ENCODE measurements around the gene TMEM256. TPM values are rescaled to one million over a fixed set of nuclear protein-coding genes. Genes with fewer than 3 reads are reported as not detected.

Gene TMEM256
- total RNA-seq, result 10 to 100 TPM; 65.6 to 66.3 TPM

DNA sequence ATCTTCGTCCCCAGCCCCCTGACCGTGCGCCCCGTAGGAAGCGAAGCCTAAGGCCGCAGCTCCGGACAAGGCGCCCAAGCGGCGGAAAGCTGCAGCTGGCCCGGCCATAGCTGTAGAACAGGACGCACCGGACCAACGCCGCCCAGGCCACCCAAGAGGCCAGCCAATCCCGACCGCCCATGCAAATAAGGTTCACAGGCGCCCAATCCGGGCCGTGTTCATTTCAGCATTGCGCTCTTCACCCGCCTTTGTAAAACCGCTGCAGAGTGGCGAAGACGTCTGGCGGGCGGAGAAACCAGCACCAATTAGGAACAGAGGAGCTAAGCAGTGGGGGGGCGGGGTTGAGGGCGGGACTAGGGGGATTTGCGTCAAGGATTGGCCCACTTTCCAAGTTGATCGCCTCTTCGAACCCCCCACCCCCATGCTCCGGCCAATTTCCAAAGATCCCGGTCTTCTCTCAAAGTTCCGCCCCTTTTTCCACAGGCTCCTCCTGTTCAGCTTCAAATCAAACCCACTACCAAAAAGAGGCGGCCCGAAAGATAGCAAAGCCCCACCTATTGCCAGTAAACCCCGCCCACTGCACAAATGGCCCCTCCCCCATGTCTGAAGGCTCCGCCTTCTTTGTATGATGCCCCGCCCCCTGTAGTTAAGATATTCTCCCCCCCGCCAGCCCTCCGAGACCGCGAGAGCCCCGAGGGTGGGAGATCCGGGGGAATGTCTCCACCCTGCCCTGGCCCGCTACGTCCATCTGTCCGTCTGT, at the start of gene TMEM256:
TSS of gene TMEM256 (minus strand) at position 121 of the 760 bp plus-strand sequence. CDS start at position 108, 13 bp downstream.
- Mint-ChIP-seq H3K4me1 (ENCODE audit: low read depth) (peaks cover 19% of the 10 kb centered on the region), H3K27ac (peak within 1 kb of the TSS; percentile 93), H3K27me3 (ENCODE audit: low read depth) (peaks cover 2% of the 10 kb centered on the region), H3K4me3 (peak within 1 kb of the TSS; percentile 93), H3K9me3 (no peaks in the 10 kb centered on the region), H3K36me3 (ENCODE audit: low read depth) (peaks cover 4% of the 10 kb centered on the region)
- intact Hi-C loops (cut with micrococcal nuclease), result loop anchor here (1.0 to 5.0 kb wide), 11 partner anchors 10 to 282 kb away; partner anchors contain the start of genes ACADVL, DLG4, EIF5A and KCTD11
- peak; percentile 99 for DNase-seq
- CTCF ChIA-PET, result interaction anchor here (0.6 to 1.9 kb wide), 4 partner anchors 33 to 109 kb away, joined by 3 to 8 read pairs (median 3); no protein-coding TSS in a partner anchor

DNA sequence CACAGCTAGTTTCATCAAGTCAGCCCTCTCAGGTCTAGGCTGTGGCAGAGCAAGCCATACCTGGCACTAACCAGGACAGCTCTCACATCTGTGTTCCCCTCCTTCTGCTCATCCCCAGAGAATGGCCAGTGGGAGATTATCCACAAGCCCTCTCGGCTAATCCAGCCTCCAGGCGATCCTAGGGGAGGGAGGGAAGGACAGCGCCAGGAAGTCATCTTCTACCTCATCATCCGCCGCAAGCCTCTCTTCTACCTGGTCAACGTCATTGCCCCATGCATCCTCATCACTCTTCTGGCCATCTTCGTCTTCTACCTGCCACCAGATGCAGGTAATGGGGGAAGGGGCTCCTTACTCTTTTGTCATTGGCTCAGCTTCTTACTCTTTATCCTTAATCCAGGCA, 44.6 kb upstream of the TMEM256 start:
- Mint-ChIP-seq H3K27me3 (ENCODE audit: low read depth) (peaks cover 34% of the 10 kb centered on the region), H3K27ac (no peak overlapping the region), H3K9me3 (no peaks in the 10 kb centered on the region), H3K4me1 (ENCODE audit: low read depth) (peaks cover 29% of the 10 kb centered on the region), H3K4me3 (no peak overlapping the region), H3K36me3 (ENCODE audit: low read depth) (peaks cover 5% of the 10 kb centered on the region)
- CTCF ChIA-PET, result interaction anchor here (1.9 kb wide), 1 partner anchor 112 kb away, joined by 4 read pairs; no protein-coding TSS in a partner anchor
- no peak for DNase-seq
- intact Hi-C loops (cut with micrococcal nuclease), result no loop called here

DNA sequence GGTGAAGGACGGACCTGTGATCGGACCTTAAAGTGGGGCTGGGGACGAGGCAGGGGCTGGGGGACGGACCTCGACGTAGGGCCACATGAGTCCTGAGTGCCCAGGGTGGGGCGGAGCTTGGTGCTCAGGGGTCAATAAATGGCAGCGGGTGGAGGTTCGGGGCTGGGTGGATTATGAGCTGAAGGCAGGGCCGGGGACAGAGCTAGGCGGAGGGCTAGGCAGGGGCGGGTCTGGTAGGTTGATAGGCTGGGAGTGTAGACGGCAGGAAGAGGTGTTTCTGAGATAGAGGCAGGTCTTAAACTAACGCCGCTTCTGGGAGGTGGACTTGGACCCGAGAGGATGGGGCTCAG, 41.7 kb upstream of the TMEM256 start:
- intact Hi-C loops (cut with micrococcal nuclease), result loop anchor here (1.0 kb wide), 1 partner anchor 8 kb away; no protein-coding TSS in a partner anchor
- H3K4me1 Mint-ChIP-seq (ENCODE audit: low read depth), result peaks cover 29% of the 10 kb centered on the region
- CTCF ChIA-PET, result interaction anchor here (0.5 to 2.2 kb wide), 4 partner anchors 9 to 115 kb away, joined by 3 to 14 read pairs (median 4); no protein-coding TSS in a partner anchor

DNA sequence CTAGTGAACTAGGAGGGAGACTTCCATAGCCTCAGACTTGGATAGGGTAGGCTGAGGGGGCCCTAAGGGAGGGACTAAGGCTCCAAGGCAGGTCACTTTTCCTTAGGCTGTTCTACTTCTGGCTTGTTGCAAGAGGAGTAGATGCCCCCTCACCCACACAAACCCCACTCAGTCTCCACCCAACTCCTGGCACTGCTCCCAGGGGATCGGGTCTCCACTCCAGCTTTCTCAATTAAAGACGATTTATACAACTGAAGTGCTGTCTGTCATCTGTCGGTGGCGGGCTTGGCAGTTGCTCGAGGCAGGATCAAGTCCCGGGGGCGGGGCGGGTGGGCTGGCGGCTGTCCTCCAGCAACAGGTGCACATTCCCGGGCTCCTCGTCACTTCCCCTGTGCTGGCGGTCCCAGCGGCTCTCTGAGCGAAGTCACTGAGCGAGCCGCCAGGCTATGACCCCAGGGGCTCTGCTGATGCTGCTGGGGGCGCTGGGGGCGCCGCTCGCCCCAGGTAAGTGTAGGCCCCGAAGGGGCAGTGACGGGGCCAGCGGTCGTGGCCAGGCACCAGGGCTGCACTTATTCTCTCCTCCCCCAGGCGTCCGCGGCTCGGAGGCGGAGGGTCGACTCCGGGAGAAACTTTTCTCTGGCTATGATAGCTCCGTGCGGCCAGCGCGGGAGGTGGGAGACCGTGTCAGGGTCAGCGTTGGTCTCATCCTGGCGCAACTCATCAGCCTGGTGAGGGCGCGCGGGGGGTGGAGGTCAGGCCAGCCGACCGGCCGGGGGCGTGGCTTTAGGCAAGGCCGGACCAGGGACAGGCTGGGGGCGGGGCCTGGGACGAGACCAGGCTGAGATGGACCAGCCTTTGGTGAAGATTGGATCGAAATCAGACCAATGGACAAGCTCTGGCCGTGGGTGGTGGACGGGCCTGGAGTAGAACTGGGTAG, 41.1 kb upstream of the TMEM256 start, which contains the start of gene CHRNB1:
TSS of gene CHRNB1 (plus strand) at position 380 of the 937 bp plus-strand sequence. CDS start at position 447, 67 bp downstream.
- Mint-ChIP-seq H3K4me3 (peak within 1 kb of the TSS; percentile 68), H3K9me3 (no peaks in the 10 kb centered on the region), H3K27ac (no peak within 1 kb of the TSS), H3K36me3 (ENCODE audit: low read depth) (peaks cover 5% of the 10 kb centered on the region), H3K4me1 (ENCODE audit: low read depth) (peaks cover 35% of the 10 kb centered on the region), H3K27me3 (ENCODE audit: low read depth) (peaks cover 60% of the 10 kb centered on the region)
- CTCF ChIA-PET, result interaction anchor here (0.5 to 2.2 kb wide), 4 partner anchors 8 to 208 kb away, joined by 3 to 14 read pairs (median 4); partner anchors contain the start of gene SENP3
- intact Hi-C loops (cut with micrococcal nuclease), result loop anchor here (1.0 kb wide), 1 partner anchor 8 kb away; no protein-coding TSS in a partner anchor
- DNase-seq, result peak; percentile 28

More for the DNA sequence above, 41.7 kb upstream of the TMEM256 start:
- DNase-seq, result peak; percentile 53
- Mint-ChIP-seq H3K9me3 (no peaks in the 10 kb centered on the region), H3K36me3 (ENCODE audit: low read depth) (peaks cover 5% of the 10 kb centered on the region), H3K27me3 (ENCODE audit: low read depth) (peaks cover 55% of the 10 kb centered on the region), H3K27ac (no peak overlapping the region), H3K4me3 (peak overlapping the region; percentile 68)

DNA sequence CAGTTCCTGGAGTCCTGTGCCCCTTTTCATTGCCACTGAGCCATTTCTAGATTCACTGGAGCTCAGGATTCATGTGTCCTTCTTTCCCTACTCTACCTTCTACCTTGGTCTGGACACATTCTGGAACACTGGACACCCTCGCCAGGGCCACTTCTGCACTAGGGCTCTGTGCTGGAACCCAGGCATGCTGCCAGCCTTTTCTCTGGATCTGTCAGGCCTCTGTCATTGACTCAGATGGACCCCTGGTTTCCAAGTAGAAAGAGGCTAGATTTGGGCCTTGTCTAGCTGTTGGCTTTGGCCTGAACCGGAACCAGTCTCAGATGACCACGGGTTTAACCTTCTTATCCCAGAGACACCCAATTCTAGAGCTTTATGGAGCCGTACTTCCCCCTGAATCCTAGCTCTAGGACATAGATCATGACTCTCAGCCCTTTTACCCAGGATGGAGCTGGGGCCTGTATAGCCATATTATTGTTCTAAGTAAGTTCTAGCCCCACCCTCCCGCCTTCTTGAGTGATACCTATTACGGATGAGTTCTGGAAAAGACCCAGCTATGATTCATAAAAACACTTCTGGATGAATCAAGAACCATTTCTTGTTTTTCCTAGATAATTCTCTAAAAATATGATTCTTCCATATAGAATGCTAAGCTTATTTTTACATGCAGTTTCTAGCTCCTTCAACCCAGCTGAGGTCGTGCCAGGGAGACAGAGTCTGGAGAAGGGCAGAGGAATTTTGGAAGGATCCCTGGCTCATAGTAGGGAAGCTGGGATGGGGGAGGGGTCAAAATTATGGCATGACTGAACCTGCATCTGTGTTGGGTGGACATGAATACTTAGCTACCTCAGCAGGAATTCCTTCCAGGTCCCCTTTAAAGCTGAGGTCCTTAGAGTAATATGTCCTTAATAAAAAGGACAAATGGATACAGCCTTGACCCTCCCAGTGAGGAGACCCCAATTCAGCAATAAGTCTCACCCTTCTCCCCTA, 39.9 kb upstream of the TMEM256 start:
- DNase-seq, result no peak
- intact Hi-C loops (cut with micrococcal nuclease), result no loop called here
- H3K4me1 Mint-ChIP-seq (ENCODE audit: low read depth), result peaks cover 40% of the 10 kb centered on the region
- H3K27ac Mint-ChIP-seq, result no peak overlapping the region
- H3K36me3 Mint-ChIP-seq (ENCODE audit: low read depth), result peaks cover 4% of the 10 kb centered on the region
- peaks cover 64% of the 10 kb centered on the region for H3K27me3 Mint-ChIP-seq (ENCODE audit: low read depth)
- CTCF ChIA-PET, result interaction anchor here (0.5 to 2.2 kb wide), 5 partner anchors 7 to 210 kb away, joined by 3 to 14 read pairs (median 4); partner anchors contain the start of gene SENP3
- H3K9me3 Mint-ChIP-seq, result no peaks in the 10 kb centered on the region
- no peak overlapping the region for H3K4me3 Mint-ChIP-seq

DNA sequence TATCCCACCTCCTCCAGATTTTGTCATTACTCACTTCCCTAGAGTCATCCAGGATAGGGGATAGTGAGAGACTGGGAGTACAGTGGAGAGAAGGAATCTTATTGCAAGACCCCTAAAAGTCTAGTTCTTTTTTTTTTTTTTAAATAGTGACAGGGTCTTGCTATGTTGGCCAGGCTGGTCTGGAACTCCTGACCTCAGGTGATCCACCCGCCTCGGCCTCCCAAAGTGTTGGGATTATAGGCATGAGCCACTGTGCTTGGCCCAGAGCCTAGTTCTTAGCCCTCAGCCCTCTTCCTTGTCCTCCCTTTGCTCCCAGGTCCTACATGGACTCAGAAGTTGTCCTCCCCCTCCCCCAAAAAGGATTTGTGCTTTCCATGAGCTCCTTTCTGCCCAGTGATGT, 38.2 kb upstream of the TMEM256 start:
- Mint-ChIP-seq H3K27me3 (ENCODE audit: low read depth) (peaks cover 63% of the 10 kb centered on the region), H3K36me3 (ENCODE audit: low read depth) (peaks cover 1% of the 10 kb centered on the region), H3K9me3 (no peaks in the 10 kb centered on the region), H3K4me3 (no peak overlapping the region), H3K4me1 (ENCODE audit: low read depth) (peaks cover 52% of the 10 kb centered on the region), H3K27ac (no peak overlapping the region)
- CTCF ChIA-PET, result interaction anchor here (1.1 to 2.0 kb wide), 2 partner anchors 89 to 162 kb away, joined by 3 to 4 read pairs; no protein-coding TSS in a partner anchor
- intact Hi-C loops (cut with micrococcal nuclease), result no loop called here
- no peak for DNase-seq

DNA sequence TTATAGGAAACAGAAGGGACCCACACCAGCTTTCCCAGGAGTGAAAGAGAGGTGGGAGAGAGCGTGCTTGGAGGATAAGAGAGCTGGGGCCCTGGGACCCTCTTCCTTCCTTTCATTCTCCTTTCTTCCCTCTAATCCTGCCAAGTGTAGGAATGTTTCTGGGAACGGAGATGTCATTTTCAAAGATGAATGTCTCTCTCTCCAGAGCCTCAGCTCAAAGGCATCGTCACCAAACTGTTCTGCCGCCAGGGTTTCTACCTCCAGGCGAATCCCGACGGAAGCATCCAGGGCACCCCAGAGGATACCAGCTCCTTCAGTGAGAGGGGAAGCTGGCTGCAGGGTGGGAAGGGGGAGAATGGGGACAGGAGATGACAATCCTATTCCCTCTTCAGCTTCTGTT, 37.4 kb upstream of the TMEM256 start:
- CTCF ChIA-PET, result interaction anchor here (1.0 to 2.0 kb wide), 6 partner anchors 44 to 161 kb away, joined by 3 to 4 read pairs (median 3); no protein-coding TSS in a partner anchor
- no peak overlapping the region for H3K4me3 Mint-ChIP-seq
- H3K4me1 Mint-ChIP-seq (ENCODE audit: low read depth), result peaks cover 53% of the 10 kb centered on the region
- H3K9me3 Mint-ChIP-seq, result no peaks in the 10 kb centered on the region
- no peaks in the 10 kb centered on the region for H3K36me3 Mint-ChIP-seq (ENCODE audit: low read depth)
- no peak for DNase-seq
- intact Hi-C loops (cut with micrococcal nuclease), result no loop called here
- H3K27ac Mint-ChIP-seq, result no peak overlapping the region
- peaks cover 60% of the 10 kb centered on the region for H3K27me3 Mint-ChIP-seq (ENCODE audit: low read depth)

DNA sequence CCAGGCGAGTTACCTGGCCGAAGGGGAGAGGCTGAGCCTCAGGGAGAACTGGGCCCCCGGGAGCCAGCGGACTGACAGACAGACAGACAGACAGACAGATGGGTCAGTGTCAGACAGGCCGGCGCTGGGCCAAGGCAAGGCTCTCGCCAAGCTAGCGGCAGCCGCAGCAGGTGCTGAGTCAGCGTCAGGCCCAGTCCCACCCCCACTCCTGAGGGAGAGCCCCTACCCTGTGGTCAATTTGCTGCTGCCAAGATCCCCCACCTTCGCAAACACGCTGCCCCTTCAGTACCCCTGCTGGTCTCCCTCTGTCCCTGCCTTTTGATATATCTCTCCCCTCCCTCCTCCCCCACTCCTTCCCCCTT, 36.9 kb upstream of the TMEM256 start:
- CTCF ChIA-PET, result interaction anchor here (0.6 to 2.9 kb wide), 7 partner anchors 45 to 148 kb away, joined by 3 to 18 read pairs (median 3); no protein-coding TSS in a partner anchor
- Mint-ChIP-seq H3K4me1 (ENCODE audit: low read depth) (peaks cover 52% of the 10 kb centered on the region), H3K36me3 (ENCODE audit: low read depth) (no peaks in the 10 kb centered on the region), H3K27me3 (ENCODE audit: low read depth) (peaks cover 57% of the 10 kb centered on the region), H3K27ac (no peak overlapping the region), H3K9me3 (no peaks in the 10 kb centered on the region), H3K4me3 (peak overlapping the region; percentile 78)
- intact Hi-C loops (cut with micrococcal nuclease), result no loop called here
- no peak for DNase-seq

DNA sequence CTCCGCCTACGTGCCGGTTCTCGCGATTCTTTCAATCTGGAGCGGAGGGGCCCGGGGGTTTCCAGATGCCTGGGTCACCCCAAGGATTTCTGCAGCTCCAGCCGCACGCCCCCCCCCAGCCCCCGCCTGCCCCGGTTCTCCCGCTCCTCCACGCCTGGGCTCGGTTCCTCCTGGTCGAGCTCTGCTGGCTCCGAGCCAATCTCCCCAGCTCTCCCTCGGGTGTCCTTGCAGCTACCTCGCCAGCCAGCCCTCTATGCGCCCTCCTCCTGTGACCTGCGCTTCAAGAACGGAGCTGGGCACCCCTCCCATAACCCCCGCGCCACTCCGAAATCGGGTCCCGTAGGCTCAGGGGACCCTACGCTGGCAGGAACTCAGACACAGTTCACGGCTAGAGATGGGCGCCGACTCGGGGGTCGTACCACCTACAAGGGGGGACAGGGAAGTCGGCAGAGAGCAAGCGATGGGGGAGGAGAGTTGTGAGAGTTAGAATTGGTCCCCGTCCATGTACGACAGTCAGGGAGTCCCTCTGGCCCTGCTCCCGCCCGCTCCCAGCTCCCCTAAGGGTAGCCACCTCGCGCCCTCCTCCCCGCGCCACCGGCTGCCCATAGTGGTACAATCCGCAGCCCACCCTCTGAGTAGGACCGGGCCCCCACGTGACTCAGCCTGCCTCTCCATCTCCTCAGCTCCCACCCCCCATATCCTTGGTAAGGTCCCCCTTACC, 36.4 kb upstream of the TMEM256 start:
- peaks cover 52% of the 10 kb centered on the region for H3K27me3 Mint-ChIP-seq (ENCODE audit: low read depth)
- CTCF ChIA-PET, result interaction anchor here (0.6 to 2.9 kb wide), 8 partner anchors 15 to 116 kb away, joined by 3 to 18 read pairs (median 4); no protein-coding TSS in a partner anchor
- no peaks in the 10 kb centered on the region for H3K9me3 Mint-ChIP-seq
- no peak overlapping the region for H3K27ac Mint-ChIP-seq
- peaks cover 47% of the 10 kb centered on the region for H3K4me1 Mint-ChIP-seq (ENCODE audit: low read depth)
- no peaks in the 10 kb centered on the region for H3K36me3 Mint-ChIP-seq (ENCODE audit: low read depth)
- intact Hi-C loops (cut with micrococcal nuclease), result no loop called here
- peak overlapping the region; percentile 78 for H3K4me3 Mint-ChIP-seq
- DNase-seq, result peak; percentile 59

DNA sequence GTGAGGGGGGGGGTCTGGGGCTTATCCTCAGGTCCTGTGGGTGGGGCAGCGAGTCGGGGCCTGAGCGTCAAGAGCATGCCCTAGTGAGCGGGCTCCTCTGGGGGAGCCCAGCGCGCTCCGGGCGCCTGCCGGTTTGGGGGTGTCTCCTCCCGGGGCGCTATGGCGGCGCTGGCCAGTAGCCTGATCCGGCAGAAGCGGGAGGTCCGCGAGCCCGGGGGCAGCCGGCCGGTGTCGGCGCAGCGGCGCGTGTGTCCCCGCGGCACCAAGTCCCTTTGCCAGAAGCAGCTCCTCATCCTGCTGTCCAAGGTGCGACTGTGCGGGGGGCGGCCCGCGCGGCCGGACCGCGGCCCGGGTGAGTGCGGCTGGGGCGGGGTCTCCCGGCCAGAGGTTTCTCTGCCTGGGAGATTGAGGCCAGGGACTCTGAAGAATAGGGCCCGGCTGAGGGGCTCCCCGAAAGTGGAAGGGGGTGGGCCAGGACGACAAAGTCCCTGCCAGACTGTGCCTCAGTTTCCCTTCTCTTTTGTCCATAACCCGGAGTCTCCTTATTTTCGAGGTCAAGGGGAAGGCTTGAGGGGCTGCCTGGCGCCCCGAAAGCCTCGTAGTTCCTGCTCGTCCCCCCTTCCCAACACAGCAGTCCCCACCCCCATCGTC, 35.7 kb upstream of the TMEM256 start, which contains the start of gene FGF11:
TSS of gene FGF11 (plus strand) at position 51 of the 651 bp plus-strand sequence. CDS start at position 160, 109 bp downstream.
- Mint-ChIP-seq H3K36me3 (ENCODE audit: low read depth) (no peaks in the 10 kb centered on the region), H3K4me1 (ENCODE audit: low read depth) (peaks cover 45% of the 10 kb centered on the region), H3K27ac (no peak within 1 kb of the TSS), H3K27me3 (ENCODE audit: low read depth) (peaks cover 46% of the 10 kb centered on the region), H3K4me3 (peak within 1 kb of the TSS; percentile 78), H3K9me3 (no peaks in the 10 kb centered on the region)
- CTCF ChIA-PET, result interaction anchor here (1.8 to 5.3 kb wide), 3 partner anchors 17 to 83 kb away, joined by 3 to 34 read pairs (median 18); no protein-coding TSS in a partner anchor
- DNase-seq, result no peak
- intact Hi-C loops (cut with micrococcal nuclease), result loop anchor here (5.0 kb wide), 1 partner anchor 403 kb away; no protein-coding TSS in a partner anchor
